NCI-H82 treated with DMSO at 0.1 percent for 48 hours (cell line): Measurements from ENCODE around the gene ADGRL1.
"Not testable (repeated sequence)": the region's sequence is repeated elsewhere in the genome, so short reads cannot be mapped to it uniquely, and the experiment has no call there.

ENCODE experiments used
- DNase-seq: peaks from one replicate; lab custom pipeline; 2025; ENCODE audit not compliant: unreplicated experiment; lab: John Stamatoyannopoulos, UW

Gene ADGRL1

GRCh38 chr19:14195216-14195615, 10.8 kb downstream of the ADGRL1 start:
- not testable (repeated sequence) for DNase-seq

DNA sequence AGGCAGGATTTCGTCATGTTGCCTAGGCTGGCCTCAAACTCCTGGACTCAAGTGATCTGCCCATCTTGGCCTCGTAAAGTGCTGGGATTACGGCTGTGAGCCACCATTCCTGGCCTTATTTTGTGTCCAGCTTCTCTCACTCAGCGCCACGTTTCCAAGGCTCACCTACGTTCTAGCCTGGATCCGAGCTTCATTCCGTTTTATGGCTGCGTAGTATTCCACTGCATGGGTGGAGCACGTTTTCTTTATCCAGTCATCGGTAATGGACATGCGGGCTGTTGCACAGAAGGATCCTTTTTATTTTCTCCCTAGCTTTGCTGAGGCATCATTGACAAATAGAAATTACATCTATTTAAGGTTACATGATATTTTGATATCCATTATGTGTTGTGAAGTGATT, 16.6 kb downstream of the ADGRL1 start:
- DNase-seq, result no peak

DNA sequence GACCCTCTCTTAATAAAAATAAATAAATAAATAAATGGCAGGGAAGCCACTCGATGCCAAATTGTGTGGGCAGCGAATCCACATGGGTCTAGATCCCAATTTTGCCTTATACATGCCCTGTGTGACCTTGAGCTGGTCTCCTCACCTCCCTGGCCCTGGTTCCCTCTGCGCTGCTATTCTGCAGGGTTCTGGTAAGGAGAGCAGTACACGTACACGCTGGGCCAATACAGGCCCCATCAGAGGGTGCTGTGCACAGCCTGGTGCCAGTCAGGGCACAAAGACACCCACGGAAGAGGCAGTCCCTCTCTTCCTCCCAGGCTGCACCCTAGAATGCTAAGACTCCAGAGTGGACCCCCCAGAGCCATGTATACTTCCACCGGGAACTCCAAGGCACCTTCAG, 17.9 kb downstream of the ADGRL1 start:
- not testable (repeated sequence) for DNase-seq

- no peak for DNase-seq
These were observed 18.4 kb downstream of the ADGRL1 start for GRCh38 chr19:14187561-14187960.

GRCh38 chr19:14186684-14187083, 19.3 kb downstream of the ADGRL1 start:
- DNase-seq, result not testable (repeated sequence)

GRCh38 chr19:14185691-14186090, 20.3 kb downstream of the ADGRL1 start:
- DNase-seq, result not testable (repeated sequence)

- DNase-seq, result no peak
These were observed 20.8 kb downstream of the ADGRL1 start for GRCh38 chr19:14185158-14185557.

DNA sequence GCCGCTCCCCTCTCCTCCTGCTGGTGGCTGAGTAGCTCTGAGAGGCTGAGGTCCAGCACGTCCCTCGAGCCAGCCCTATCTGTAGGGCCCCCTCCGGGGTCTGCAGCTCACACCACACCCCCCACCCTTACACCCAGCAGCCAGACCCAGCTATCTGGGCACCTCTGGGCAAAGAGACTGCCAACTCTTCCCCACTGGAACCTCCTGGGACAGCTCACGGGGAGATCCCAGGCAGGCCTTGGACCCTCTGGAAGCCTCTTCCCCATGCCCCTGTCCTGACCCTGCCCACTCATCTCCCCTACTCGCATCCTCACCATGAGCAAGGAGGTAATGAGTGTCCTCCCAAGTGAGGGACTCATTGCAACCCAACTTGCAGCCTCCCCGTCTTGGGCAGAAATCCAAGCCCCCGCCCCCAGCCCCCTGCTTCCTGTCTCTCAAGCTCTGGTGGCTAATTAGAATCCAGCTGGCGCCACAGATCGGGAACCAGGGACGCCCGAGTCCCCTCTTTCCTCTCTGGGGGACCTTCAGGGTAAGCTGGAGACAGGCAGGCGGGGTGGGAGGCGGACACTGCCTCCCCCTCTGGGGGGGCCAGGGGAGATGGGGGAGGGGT, 22.1 kb downstream of the ADGRL1 start:
- DNase-seq, result no peak

- no peak for DNase-seq
These were observed 23.5 kb downstream of the ADGRL1 start for GRCh38 chr19:14182476-14182875.

- no peak for DNase-seq
These were observed 24.1 kb downstream of the ADGRL1 start for GRCh38 chr19:14181906-14182305.

- DNase-seq, result not testable (repeated sequence)
These were observed 24.8 kb downstream of the ADGRL1 start for GRCh38 chr19:14181199-14181598.

DNA sequence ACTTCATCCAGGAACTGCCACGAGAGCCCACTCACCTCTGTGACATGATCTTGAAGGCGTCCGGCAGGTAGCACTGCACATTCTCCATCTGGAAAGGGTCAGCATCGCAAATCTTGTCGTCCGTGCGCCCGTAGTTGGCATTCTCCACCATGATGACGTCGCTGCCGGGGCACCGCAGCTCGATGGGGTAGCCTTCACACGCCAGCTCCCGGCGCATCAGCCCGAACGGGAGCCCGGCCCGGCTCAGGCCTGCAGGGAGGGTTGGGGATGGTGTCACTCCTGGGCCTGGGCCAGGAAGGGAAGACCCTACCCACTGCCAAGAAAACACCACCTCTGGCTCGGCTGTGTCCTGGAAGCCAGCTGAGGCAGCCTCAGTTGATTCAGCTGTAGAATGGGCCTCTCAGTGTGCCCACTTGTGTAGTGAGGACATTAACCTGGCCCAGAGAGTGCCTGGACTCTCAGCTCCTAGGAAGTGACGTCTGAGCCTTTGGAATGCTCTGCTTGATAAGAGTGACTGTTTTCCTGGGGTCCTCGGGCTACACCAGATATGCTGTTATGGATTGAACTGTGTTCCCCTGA, 28.4 kb downstream of the ADGRL1 start:
- no peak for DNase-seq

DNA sequence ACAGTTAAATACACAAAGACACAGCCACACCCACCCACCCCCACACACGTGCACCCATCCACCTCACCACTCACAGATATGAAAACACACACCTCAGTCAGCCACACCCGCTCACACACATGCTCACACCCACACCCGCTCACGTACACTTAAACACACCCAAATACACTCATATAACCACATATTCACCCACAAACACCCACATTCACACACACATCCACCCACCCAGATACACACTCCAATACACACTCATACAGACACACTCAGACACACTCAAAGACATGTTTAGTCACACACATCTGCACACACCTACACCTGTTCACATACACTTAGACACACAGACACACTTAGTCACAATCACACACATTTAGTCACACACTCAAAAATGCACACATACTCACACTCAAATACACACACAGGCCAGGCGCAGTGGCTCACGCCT, 30.6 kb downstream of the ADGRL1 start:
- DNase-seq, result no peak

- no peak for DNase-seq
These were observed 31.1 kb downstream of the ADGRL1 start for GRCh38 chr19:14174883-14175282.

GRCh38 chr19:14168993-14169392, 37.0 kb downstream of the ADGRL1 start:
- no peak for DNase-seq

DNA sequence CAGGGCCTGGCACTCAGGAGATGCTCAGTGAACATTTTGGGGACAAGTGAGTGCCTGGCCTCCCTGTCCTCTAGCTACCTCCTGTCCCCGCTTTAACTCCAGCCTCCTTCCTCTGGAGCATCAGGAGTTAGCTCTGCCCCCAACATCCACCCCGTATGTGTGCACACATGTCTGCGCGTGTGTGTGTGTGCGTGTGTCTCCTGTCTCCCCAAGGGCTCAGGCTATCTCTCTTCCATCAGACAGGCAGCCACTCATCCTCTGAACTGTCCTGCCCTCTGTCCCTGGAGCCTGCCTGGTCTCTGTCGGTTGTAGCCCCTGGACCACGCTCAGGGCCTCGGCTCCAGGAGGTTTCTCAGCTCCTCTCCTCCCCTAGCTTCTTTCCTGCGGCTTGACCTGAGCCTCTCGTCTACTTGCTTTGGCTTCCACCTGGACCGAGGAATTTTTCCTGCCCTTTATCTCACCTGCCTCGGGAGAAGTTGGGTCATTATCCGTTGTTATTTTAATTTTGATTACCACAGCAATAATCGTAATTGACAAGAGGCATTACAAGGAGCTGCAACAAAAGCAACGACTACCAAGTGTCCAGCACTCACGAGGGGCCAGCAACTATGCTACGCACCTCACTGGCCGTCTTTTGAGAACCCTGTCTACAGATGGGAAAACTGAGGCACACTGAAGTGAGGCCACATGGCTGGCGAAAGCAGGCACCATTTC, 37.6 kb downstream of the ADGRL1 start:
- DNase-seq, result no peak

GRCh38 chr19:14167576-14168138, 38.3 kb downstream of the ADGRL1 start:
- DNase-seq, result no peak

DNA sequence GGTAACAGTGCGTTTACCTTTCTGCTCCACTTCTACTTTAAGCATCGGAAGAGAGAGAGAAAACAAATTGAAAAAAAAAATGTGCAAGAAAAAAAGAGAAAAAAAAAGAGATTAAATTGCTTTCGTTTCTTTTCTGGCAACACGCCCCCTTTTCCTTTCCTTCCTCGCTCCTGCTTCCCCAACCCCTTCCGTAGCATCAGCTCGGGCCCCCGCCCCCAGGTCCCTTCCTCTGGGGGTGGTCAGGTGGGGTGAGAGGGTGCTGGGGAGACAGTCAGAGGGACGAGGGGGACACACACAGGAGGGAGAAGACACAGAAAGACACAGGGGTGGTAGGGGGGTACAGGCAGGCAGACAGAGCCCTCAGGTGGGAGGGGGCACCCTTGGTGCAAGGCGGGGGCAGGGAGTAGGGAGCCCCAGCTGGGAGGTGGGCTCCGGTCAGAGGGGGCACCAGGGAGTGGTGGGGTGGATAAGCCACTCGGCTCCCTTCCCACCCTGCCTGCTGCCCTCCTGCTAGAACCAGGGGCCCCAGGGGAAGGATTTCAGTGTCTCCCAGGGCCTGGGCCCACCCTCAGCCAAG, 38.9 kb downstream of the ADGRL1 start:
- DNase-seq, result no peak

- DNase-seq, result no peak
These were observed 39.8 kb downstream of the ADGRL1 start for GRCh38 chr19:14165990-14166830.

- no peak for DNase-seq
These were observed 41.1 kb downstream of the ADGRL1 start for GRCh38 chr19:14164724-14165493.
